CD4-positive, alpha-beta T cell treated with Interferon alpha-2 for 1 hour (primary cell): ENCODE results near the gene ARHGEF38.
"Not testable (repeated sequence)": the region's sequence is repeated elsewhere in the genome, so short reads cannot be mapped to it uniquely, and the experiment has no call there.

Experiments used
- DNase-seq, 2 donors: peaks; one replicate each; pipeline ENCODE4 v3.0.0-alpha.2; 2020 to 2022

ARHGEF38 gene

GRCh38 chr4:105563352-105563751 lies 10.9 kb downstream of the ARHGEF38 start:
- DNase-seq, result no peak

DNA sequence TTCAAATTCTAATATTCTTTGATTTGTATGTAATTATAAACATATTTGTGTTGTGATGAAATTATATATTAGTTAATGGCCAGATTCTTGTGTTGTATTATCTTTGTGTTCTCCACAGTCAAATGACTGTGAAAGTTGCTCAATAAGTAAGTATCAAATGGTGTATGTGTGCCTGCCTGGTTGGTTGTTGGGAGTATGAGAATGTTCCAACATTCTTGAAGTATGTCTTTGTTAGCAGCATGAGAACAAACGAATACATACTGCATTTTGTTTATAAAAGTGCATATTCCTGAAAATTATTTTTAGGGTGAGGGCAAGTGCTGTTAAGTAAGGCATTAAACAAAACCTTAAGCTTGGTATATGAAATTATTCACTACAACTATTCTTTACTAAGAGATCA lies 16.2 kb downstream of the ARHGEF38 start:
- DNase-seq, result no peak

DNA sequence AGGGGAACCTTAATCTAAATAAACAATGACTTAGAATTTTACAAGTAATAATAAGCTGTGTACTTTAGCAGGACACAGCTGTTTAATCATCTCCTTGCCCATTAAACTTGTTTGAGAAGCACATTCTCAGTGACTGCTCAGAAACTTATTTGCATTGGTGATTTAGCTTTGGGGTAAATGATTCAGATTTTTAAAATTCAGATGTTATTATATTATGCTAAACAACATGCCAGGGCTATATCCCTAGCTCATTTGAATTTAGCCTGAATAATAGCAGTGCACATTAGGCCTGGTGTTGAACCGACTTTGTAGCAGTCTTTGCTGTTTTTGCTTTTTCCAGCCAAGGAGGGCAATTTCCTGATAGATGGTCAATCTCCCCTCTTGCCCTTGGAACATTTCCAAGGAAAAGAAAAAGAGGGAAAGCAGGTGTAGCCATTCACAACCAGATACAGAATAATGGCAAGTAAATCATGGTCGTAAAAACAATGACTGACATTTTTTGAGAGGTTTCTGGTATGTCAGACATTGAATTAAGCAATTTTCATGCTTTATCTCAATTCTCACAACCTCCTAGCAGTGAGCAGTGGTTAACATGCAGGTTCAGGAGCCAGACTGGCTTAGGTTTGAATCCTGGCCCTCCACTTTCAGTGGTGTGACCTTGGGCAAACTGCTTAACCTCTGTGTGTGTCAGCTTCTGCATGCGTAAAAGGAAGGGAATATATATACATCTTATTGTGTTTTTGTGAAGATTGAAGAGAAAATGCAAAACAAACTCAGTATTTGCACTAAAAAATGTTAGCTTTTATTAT lies 16.8 kb downstream of the ARHGEF38 start:
- no peak for DNase-seq

- DNase-seq, result no peak
Observed at GRCh38 chr4:105569866-105570236, 17.4 kb downstream of the ARHGEF38 start.

DNA sequence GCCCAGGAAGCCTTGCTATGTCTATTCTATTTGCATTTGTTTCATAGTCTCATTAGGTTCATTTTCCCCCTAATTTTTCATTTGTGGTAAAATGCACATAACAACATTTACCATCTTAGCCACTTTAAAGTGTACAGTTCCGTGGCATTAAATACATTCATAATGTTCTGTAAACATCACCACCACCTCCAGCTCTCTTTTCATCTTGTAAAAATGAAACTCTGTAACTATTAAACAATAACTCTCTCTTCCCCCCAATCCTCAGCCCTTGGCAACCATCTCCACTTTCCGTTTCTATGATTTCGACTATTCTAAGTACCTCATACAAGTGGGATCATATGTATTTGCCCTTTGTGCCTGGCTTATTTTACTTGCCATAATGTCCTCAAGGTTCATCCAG lies 19.9 kb downstream of the ARHGEF38 start:
- DNase-seq, result no peak

GRCh38 chr4:105586638-105587328 lies 34.4 kb downstream of the ARHGEF38 start:
- DNase-seq, result no peak

- no peak for DNase-seq
Observed at GRCh38 chr4:105587841-105588240, 35.4 kb downstream of the ARHGEF38 start.

DNA sequence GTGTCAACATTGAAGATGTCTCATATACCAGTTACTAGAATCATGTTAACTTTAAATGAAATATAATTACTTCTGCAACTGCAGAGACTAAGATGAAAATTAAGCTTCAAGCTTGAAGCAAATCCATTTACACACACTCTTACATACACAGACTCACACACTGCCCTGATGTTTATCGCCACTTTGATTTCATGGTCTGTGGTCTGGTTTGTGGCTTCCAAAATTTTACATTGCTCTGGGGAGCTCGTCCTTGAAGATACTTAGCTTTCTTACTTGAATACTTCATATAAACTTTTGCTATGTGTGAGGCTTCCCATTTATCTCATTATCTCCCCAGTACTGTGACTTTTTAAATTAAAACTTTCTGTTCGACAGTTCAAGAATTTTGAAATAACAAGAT lies 35.8 kb downstream of the ARHGEF38 start:
- no peak for DNase-seq

DNA sequence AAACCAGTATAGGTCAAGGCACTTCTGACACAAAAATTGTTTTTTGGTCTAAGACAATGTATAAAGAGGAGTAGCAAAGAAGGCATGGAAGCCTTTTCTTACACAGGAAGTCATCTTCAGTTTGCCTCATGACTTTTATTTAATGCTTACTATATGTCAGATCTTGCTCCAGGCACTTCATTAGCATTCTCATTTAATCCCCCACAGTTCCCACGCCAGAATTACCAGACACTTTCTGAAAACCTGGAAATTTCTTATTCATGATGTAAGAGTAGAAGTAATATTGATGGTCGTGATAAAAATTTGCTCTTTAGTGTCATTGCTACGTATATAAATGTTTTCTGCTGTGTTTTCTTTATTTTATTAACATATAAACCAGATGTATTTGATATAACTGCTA lies 39.2 kb downstream of the ARHGEF38 start:
- DNase-seq, result no peak

DNA sequence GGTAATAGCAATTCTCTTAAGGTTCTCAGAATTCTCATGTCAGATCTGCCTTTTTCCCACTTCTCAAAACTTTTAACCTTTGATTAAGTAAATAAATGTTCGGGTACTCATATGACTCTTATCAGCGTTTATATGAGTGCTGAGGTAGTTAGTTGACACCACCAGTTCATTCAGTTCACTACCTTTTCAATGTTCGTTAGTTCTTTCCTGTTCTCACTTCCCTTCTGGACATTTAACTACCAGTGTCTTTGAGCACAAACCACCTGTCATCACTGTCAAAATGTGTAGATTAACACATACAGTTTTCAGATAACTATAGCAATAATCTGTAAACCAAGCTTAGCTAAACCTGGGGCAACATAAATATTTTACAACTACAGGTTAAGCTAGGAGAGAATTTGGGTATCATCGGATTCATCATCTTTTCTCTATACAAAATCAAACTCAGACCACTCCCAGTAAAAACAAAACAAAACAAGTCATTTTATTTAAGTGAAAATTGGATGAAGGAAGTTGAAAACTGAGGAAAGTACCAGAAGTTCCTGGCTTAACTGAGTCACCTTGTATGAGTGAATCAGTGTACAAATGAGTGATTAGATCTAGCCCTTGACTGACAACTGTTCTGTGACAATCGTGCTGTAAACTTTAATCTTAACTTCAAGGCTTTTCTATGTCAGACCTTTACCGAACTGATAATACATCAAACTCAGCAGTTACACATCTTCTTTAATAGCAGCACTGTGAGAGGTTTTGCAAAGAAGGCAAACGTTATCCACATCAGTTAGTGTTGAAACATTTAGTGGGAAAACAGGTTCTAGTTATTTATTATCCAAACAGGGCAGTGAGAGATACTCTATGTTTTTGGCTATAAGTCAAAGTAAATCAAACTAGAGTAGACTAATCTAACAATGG lies 41.9 kb downstream of the ARHGEF38 start:
- no peak for DNase-seq

GRCh38 chr4:105596684-105597083 lies 44.3 kb downstream of the ARHGEF38 start:
- DNase-seq, result no peak

- DNase-seq, result no peak
Observed at GRCh38 chr4:105598052-105598451, 45.6 kb downstream of the ARHGEF38 start.

GRCh38 chr4:105598787-105599186 lies 46.4 kb downstream of the ARHGEF38 start:
- no peak for DNase-seq

DNA sequence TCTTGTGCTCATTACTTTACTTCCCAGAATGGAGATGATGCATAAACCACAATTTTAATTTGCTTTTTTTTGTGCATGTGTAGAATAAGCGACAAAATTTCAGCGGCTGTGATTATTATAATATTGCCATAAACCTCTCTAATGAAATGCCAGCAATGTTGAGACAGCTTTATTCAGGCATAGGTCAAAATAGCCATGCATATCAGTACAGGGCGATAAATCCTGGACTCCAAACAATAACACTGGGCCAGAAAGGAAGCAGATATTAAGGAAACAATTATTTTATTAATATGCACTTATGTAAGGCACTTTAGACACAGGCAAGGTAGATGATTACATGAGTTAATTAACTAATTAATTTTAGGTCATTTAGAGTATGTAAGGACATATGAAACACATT lies 47.1 kb downstream of the ARHGEF38 start:
- DNase-seq, result no peak

DNA sequence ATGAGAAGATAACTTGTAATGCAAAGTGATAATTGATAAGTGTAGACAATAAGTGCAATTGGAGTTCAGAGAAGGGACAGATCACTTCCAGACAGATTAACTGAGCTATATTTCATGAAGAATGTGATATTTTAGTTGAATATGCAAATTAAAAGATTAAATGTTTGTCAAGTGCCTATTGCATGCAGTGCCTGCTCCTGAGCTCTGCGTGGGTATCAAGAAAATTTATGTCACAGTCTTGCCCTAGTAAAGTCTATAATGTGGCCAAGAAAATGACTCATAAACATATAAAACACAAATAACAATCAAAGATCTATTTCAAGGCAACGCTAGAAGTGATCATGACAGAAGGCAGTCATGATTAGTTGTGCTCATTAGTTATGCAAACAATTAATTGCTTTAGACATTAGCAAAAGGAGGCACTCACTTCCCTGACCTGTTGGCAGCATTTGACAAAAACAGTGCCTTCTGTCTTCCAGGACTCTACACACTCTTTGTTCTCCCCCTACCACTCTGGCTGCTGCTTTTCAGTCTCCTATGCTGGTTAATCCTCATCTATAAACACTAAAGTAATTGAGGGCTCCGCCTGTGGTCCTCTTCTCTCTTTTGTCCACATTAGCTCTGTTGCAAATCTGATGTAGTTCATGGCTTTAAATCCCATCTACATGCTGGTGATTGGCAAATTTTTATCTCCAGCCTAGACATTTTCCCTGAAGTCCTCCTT lies 47.7 kb downstream of the ARHGEF38 start:
- DNase-seq, result no peak

GRCh38 chr4:105600951-105601350 lies 48.5 kb downstream of the ARHGEF38 start:
- DNase-seq, result no peak

- DNase-seq, result no peak
Observed at GRCh38 chr4:105601406-105601805, 49.0 kb downstream of the ARHGEF38 start.

DNA sequence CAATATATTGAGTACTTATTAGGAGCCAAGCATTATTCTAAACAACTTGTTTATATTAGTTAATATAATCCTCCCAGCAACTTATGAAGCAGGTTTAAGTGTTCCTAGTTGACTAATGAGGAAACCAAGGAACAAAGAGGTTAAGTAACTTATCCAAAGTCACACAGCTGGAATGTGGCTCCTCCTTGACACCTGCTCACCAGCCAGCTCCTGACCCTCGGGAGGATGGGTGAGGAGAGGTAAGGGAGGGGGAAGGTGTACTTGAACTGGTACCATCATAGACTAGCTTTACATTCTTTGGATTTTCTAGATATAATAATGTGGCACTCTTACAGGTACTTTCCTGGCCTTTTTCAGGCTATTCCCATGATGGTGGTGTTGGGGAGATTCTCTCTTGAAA lies 50.7 kb downstream of the ARHGEF38 start:
- DNase-seq, result no peak

DNA sequence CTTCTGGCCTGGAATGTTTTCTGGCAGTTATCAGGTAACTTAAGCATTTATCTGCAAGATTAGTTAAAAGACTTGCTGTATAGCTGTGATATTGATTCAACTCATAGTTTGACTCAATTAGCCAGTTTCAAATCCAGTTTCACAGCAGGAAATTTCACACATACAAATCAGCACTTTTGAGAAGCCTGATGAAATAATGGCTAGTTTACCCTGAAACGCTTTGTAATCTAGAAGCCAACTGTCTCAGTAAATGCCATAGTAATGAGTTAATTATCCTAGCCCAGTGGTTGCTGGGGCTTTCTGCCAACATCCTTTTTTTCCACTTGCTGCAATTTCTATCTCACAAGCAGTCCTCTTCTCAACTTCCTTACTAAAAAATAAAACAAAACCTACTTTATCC lies 53.1 kb downstream of the ARHGEF38 start:
- no peak for DNase-seq

GRCh38 chr4:105607876-105608275 lies 55.5 kb downstream of the ARHGEF38 start:
- no peak for DNase-seq

DNA sequence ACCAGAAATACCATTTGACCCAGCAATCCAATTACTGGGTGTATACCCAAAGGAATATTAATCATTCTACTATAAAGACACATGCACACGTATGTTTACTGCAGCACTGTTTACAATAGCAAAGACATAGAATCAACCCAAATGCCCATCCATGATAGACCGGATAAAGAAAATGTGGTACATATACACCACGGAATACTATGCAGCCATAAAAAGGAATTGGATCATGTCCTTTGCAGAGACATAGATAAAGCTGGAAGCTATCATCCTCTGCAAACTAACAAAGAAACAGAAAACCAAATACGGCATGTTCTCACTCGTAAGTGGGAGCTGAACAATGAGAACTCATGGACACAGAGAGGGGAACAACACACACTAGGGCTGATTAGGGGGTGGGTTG lies 57.4 kb downstream of the ARHGEF38 start:
- not testable (repeated sequence) for DNase-seq

DNA sequence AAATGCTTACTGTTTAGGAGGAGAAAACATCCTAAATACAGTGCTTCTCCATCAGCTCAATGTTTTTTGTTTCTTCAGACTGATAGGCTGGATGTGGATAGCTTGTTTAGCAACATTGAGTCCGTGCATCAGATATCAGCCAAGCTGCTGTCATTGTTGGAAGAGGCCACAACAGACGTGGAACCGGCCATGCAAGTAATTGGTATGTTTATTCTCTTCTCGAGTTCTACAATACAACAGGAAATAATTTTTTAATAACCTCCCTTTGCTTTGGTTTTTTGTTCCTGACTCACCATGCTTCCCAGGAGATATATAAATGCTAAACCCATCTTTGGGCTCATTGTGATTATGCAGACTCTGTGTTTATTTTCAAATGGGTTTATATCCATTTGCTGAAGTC lies 60.9 kb downstream of the ARHGEF38 start:
- no peak for DNase-seq
